AG09309 (cell line): ENCODE results near the gene TM2D3.

ENCODE experiments used
- DNase-seq: peaks from one replicate; pipeline ENCODE4 v3.0.0-alpha.2; 2010; ENCODE audit warnings: low read depth
- H3K4me3 ChIP-seq: 2 replicates; pipeline ENCODE4 v1.5.1; 2011; ENCODE audit warnings: mild to moderate bottlenecking, low read depth, low read length, moderate library complexity; ENCODE audit not compliant: control insufficient read depth
- TF ChIP-seq, protein P1 (sequence below): IDR thresholded peaks from 2 replicates; pipeline ENCODE4 v1.5.1; 2011; ENCODE audit warnings: mild to moderate bottlenecking, low read depth, low read length, inconsistent platforms; ENCODE audit not compliant: insufficient read depth, control insufficient read depth; ENCODE audit errors: missing control alignments

Gene TM2D3

DNA sequence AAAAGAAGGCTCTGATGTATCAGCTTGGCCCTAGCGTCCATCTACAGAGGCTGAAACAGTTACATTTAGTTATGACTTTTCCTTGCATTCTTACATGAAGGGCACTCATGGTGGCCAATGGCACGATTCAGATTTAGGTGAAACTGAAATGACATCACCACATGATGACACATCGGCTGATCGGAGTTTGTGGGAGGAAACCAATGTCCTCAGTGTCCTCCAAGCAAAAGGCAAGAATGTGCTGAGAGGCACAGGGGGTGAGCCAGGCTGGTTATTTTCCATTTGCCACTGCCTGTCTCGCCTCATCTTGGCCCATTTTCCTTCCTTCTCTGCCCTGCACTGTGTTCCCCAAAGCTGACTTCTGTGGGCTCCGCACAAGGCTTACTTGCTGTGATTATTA, 37.7 kb upstream of the TM2D3 start:
- DNase-seq = no peak
- no peak overlapping the region for H3K4me3 ChIP-seq
- TF ChIP-seq, protein P1, sequence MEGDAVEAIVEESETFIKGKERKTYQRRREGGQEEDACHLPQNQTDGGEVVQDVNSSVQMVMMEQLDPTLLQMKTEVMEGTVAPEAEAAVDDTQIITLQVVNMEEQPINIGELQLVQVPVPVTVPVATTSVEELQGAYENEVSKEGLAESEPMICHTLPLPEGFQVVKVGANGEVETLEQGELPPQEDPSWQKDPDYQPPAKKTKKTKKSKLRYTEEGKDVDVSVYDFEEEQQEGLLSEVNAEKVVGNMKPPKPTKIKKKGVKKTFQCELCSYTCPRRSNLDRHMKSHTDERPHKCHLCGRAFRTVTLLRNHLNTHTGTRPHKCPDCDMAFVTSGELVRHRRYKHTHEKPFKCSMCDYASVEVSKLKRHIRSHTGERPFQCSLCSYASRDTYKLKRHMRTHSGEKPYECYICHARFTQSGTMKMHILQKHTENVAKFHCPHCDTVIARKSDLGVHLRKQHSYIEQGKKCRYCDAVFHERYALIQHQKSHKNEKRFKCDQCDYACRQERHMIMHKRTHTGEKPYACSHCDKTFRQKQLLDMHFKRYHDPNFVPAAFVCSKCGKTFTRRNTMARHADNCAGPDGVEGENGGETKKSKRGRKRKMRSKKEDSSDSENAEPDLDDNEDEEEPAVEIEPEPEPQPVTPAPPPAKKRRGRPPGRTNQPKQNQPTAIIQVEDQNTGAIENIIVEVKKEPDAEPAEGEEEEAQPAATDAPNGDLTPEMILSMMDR = no peak

DNA sequence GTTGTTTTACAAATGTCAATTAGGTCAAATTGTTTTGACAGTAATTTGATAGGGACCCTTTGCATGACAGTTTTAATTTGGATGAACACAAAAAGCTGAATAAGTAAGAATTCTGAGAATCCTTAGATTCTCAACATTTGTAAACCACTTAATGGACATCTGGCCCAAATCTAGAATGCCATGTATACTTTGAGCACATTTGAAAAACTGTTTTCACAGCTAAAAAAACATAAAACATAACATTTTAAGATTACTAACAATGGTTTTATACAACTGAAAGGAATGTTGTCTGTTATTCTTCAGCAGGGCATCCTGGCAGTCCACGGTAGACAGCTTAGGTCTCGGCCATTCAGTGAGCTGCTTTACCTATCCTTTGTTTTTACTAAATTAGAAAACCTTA, 34.5 kb upstream of the TM2D3 start:
- TF ChIP-seq, protein P1 = no peak
- DNase-seq = no peak
- H3K4me3 ChIP-seq = no peak overlapping the region

DNA sequence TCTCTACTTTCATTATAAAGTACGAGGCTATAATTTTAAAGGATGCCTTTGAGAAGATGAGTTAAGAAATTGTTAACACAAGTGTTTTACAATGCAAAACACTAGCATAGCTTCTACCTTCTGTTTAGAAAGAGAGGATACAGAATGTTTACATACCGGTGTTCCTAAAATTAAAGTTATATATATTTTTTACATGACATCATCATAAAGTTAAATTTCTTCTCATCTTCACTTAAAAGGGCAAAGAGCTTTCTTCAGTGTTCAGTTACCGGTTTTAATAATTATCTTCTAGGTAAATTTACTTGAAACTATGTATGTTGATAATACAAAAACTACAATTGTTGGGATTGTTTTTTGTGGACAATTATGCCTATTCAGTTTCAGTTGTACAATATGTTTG, 32.7 kb upstream of the TM2D3 start:
- DNase-seq = no peak
- TF ChIP-seq, protein P1 = no peak
- no peak overlapping the region for H3K4me3 ChIP-seq

DNA sequence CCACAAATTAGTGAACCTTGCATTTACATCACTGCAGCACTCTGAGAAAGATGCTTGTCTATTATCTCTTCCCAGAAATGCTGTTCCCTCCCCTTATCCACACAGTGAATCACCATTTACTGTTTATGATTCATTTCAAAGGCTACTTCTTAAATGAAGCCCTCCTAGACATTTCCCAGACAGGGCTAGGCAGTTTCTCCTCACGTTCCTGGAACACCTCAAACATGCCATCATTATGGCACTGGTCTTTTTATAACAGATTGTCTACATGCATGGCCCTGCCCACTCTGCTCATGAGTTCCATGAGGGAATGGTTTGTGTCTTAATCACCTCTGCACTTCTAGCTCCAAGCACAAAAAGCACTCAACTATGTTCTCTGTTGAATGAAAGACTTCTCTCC, 32.2 kb upstream of the TM2D3 start:
- DNase-seq = peak; percentile 57
- TF ChIP-seq, protein P1 = no peak
- H3K4me3 ChIP-seq = no peak overlapping the region

DNA sequence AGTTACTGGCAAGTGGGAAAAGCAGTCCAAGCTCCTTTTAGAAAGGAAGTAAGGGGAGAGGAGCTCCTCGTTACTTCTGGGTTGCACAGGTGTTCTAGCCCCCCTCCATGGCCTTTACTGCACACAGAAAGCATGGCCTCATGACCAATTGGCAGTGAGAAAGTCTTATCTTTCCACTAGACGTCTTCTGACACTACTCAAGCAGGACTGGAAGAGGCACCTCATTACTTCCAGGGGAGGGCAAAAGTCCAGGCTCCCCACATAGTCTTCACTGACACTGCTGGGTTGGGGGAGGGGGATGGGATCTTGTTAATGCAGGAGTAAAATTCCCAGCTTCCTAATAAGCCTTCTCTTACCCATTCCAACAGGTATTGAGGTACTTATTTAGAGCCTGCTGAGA, 27.6 kb upstream of the TM2D3 start:
- TF ChIP-seq, protein P1 = no peak
- DNase-seq = no peak
- no peak overlapping the region for H3K4me3 ChIP-seq

DNA sequence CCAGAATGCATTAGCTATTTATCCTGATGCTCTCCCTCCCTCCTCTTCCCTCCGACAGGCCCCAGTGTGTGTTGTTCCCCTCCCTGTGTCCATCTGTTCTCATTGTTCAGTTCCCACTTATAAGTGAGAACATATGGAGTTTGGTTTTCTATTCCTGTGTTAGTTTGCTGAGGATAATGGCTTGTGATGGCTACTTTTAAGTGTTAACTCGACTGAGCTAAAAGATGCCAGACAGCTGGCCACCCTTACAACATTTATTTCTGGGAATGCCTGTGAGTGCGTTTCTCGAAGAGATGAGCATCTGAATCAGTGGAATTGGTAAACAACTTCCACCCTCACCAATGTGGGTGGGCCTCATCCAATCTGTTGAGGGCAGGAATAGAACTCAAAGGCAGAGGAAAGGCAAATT, 24.7 kb upstream of the TM2D3 start:
- TF ChIP-seq, protein P1 = no peak
- no peak overlapping the region for H3K4me3 ChIP-seq
- peak; percentile 21 for DNase-seq
